GM21423 (cell line): ENCODE data around the gene USP7.
"Not testable (repeated sequence)": the region's sequence is repeated elsewhere in the genome, so short reads cannot be mapped to it uniquely, and the experiment has no call there.

Experiments
- ATAC-seq: cut with Tn5 transposase; IDR thresholded peaks from one replicate; pipeline ENCODE4 v1.9.1; 2021; ENCODE audit warnings: mild to moderate bottlenecking, moderate library complexity; ENCODE audit not compliant: unreplicated experiment

The USP7 gene

DNA sequence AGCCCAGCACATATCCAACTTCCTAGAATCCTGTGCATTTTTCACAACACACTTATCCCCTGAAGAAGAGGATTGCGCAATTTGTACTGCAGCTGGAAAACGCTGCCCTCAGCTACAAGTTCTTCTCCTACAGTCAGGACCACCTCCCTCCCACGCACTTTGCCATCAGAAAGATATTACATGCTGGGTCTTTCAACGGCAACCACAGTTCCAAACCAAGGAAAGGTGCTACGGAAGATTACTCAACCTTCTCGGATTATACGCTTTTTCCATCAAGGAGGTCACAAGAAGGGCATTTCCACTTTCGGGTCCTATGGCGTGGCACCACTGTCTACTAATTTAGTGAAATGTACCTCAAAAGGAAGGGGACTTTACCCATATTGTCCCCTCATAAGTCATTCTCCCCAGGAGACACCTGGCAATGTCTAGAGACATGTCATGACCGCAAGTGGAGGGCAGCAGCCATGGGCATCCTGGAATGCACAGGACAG is 35.2 kb downstream of the USP7 start:
- ATAC-seq: no peak

DNA sequence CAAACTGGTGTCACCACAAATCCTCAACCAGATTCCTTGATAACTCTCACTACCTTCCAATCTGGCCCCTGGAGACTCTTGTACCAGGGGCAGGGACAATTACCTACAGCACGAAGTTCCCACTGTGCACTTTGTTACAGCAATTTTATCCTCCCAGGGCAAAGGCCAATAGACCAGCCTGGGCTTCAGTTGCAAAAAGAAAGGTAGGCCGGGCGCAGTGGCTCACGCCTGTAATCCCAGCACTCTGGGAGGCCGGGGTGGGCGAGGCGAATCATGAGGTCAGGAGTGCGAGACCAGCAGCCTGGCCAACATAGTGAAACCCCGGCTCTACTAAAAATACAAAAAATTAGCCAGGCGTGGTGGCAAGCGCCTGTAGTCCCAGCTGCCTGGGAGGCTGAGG is 36.9 kb downstream of the USP7 start:
- ATAC-seq: no peak

DNA sequence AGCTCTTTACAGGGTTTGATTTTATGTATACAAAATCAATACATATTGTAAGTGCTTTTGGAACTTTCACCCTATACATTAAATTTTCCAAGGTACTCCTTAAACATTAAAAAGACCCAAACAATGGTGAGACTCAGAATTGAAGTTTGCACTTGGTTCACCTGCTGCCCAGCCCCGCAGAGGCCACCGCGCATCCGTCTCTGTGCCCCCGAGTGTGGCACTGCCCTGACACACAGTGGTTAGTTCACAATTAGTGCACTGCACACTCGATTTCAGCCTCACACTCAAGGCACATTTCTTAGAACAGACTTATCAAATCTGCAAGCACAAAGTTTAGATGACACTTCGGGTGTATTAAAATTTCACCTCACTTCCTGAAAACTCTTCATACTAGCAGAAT is 38.3 kb downstream of the USP7 start:
- ATAC-seq: no peak

DNA sequence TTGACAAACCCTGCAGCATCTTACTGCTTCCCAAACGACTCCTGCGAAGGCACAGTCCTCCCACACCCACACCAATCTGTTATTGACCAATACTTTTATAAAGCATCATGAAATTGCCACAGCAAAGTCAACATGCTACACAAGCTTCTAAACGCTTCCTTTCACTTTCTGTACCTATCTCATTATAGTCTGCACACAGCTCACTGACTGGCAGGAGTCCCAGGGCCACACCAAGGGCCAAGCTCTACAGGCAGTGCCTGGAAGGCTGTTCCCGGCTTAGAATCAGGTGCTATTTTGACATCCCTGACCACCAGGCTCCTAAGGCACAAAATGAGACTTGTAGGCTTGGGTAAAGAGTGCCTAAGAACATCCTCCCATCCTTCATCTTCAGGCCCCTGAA is 39.5 kb downstream of the USP7 start:
- ATAC-seq: no peak

DNA sequence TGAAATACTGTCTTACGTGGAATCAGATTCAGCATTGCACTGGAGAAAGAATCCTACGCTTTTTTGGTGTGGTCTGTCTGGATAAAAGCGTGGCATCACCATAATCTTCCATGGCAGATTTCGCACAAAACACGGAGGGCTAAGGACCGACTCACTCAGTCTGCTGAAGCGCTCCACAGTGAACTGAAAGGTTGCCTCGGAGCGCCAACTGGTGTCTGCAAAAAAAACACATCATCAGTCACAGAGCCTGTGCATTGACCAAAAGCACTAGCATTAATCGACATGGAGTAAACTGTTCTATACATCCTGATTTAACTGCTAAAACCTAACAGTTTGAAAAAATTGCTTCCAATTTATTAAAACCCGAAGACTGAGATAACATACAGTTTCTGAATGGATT is 40.5 kb downstream of the USP7 start:
- ATAC-seq: no peak

DNA sequence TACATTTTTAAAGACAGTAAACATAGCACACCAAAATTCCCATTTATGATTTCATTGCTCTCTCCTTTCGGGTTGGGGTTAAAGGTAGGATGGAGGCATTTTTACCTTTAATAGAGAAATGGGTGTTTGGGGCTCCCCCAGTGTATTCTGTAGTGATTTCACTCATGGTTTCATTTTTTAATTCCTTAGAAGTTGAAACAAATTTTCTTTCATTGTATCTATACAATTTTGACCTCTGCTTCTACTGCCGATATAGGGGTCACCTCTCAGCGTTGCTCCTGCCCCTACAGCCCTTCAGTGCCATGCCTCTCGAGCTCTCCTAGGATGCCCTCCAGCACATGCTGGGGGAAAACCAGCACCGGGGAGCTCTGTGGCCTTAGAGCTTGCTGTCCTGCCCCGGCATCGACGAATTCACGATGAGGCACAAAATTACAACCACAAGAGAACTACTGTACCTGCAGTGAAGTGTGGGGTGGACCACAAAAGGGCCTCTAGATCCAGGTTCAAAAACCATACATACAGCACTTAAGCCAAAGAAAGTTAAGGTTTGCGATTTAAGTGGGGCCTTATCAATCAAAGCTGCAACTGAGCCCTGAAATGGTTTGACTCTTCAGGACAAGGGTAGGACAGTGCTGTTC is 42.2 kb downstream of the USP7 start:
- ATAC-seq: no peak

DNA sequence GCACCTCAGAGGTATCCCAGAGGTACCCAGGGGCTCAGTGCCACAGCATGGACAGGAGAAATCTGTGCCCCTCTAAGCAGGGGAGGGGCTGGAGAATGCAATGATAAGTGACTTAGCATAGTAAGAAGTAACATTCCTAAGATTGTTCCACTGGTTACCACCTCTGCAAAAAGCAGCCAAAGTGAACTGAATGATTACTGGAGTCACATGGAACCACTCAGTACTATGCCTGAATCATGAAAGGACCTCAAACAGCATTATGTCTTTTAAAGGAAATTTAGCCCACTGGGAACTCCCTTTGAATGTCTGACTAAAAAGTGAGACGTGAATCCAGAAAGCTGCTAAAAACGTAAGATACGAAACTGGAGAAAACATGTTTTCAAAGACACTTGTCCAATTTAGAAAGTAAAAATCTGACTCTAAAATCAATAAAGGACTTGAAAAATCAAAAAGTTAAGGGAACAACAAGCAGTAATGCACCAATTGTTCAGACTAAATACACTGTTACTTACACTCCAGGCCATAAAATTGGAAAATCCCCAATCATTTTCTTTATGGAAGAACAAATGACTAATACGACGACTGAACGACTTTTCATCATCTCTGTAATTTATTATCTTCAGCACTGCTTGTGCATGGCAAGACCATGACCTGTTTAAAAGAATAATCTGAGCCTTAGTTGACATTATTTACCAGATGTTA is 42.9 kb downstream of the USP7 start:
- no peak for ATAC-seq

DNA sequence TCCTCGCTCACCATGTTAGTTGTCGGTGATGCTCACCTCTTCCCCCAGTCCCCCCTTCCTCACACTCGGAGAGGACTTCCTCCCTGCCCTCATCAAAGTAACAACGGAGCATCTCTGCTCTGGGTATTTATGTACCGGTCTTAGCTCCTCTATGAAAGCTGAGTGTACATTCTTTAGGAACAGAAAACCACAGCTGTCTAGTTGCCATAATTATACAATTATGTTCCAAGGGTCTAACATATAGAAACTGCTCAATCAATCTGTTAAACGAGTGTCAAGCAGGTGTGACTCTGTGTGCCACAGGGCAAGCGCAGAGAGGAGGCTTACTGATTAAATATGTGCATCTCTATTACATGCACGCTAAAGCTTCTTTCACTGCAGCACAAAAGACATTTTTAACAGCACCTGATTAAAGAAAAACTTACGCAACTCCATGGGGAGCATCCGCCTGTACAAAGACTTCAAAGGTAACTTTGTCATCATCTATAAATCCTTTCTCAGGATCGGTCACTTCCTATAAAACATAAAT is 43.7 kb downstream of the USP7 start:
- ATAC-seq: no peak

DNA sequence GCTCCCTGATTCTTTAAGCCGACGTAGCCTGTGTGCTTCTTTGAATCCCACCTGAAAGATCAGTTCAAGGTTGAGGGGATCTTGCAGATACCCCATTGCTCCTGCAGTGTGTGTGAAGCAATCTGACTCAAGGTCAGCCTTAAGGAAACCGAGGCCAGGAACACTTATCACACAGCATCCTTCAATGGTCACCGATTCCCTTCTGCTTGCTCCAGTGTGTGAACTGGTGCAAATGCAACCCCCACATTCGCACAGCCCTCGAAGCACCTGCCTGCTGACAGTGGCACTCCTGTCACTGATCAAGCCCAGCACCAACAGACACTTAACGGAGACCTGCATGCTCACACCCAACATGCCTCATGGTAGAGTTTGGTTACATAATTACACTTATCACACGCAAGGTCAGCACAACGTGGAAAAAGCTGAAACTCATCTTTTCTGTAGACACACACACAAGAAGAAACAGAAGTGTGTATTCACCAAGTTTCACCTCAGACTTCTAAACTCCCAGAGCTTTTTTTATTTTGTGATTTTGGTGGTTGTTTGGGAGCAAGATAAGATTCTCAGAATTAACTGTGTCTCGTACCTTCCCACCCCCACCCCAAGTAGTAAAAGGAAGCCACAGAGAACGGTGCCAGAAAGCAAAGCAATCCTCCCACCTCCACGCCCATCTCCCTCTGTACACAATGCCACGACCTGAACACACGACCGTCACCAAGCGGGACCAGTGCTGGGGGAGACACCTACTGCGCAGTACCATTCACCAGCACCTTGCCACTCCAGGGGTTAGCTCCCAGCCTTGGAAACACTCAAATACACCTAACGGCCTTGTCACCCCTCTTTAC is 44.4 kb downstream of the USP7 start:
- no peak for ATAC-seq

DNA sequence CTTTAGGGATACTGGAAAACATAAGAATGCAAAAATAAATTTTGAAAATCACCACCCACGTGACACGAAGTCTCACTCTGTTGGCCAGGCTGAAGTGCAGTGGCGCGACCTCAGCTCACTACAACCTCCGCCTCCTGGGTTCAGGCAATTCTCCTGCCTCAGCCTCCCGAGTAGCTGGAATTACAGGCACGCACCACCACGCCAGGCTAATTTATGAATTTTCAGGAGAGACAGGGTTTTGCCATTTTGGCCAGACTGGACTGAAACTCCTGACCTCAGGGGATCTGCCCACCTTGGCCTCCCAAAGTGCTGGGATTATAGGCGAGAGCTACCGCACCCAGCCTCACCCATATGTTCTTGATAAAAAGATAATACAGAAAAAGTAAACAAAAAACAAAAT is 46.4 kb downstream of the USP7 start:
- not testable (repeated sequence) for ATAC-seq

DNA sequence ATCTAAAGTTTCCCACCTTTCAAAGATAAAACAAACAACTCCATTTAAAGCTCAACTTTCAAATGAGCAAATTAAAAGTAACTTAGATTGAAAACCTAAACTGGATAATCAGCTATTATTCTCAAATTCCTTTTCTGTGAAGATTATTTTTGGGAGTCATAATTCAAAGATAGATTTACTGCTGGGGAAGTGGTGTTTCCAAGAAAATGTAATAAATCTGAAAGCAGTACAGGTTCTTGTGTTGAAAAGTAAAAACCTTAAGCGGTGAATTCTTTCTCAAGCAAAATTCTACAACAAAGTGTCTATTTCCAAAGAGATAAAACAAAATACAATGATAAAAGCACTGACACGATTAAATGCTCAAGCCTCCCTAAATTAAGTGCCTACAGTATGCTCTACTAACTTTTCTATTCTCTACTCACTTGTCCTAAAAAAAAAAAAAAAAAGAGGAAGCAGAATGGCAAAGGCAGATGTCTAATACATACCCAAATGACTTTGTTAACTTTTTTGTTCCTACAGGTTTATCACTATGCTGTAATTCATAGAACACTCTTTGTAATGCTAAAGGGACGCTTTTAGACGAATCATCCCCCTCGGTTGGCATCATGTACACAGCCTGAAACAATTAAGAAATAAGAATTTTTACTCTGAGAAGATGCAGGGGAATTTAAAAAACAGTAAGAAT is 47.0 kb downstream of the USP7 start:
- no peak for ATAC-seq

DNA sequence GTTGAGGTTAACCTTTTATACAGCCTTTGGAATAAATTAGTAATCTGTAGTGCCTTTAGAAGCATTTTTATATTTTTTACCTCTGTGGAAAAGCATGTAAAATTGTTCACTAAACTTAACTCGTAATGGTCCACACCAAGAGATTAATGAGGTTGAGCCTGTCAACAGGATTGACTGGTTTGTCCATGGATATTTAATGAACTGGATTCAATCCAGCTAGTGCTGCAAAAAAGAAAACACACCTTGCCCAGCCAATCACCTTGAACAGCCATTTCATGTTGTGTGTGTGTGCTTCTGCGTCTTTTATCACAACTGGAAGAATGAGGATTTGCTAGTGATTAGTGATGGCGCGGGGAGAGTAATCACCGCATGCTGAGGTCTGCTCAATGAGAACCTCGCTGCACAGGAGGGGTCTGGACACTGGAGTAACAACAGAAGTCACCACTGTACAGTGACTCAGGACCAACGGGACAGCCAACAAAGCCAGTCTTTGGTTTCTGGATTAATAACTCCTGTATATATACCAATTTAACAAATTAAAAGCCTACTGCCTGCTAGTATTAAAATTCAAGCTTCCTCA is 47.9 kb downstream of the USP7 start:
- no peak for ATAC-seq

DNA sequence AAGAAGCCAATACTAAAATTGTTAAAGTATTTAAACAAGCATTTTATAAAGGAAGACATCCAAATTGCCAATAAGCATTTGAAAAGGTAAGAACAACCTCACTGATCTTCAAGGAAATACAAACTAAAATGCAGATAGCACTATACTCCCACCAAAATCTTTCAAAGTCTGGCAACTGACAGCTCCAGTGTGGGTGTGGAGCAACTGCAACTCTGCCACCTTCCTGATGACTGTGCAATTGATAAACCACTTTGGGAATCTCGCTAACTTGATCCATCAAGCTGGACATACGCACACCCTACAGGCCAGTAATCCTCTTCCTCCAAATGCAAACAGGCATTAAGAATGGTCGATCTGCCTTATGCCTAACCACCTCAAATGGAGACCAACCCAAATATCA is 49.6 kb downstream of the USP7 start:
- no peak for ATAC-seq

DNA sequence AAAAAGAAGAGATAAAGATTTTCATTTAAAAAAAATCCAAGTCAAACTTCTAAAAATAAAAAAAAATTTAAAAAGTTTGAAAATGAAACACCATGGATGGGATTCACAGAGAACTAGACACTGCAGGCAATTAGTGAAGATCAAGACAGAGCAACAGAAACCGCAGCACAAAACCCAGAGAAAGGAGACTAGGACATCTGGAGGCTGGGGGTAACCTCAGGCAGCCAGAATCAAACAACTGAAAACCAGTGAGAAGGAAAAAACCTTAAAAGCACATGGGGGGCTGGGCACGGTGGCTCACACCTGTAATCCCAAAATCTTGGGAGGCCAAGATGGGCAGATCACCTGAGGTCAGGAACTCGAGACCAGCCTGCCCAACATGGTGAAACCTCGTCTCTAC is 50.9 kb downstream of the USP7 start:
- ATAC-seq: no peak

DNA sequence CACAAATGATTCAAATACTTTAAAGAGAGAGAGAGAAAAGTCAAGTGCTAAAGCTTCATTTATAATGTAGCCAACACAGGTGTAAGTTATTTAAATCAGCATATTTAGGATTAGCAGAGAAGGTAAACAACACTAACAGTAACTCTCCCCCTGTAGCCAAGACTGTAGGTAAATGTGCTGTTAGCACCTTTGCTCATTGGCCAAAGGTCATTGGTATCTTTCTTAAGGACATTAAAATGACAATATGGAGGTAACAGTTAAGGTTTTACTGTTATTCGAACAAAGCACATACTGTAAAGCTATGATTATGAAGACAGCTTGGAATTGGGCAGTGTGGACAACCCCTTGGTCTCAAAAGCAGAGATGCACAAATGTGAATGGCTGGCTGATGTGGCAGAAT is 52.9 kb downstream of the USP7 start:
- ATAC-seq: no peak

DNA sequence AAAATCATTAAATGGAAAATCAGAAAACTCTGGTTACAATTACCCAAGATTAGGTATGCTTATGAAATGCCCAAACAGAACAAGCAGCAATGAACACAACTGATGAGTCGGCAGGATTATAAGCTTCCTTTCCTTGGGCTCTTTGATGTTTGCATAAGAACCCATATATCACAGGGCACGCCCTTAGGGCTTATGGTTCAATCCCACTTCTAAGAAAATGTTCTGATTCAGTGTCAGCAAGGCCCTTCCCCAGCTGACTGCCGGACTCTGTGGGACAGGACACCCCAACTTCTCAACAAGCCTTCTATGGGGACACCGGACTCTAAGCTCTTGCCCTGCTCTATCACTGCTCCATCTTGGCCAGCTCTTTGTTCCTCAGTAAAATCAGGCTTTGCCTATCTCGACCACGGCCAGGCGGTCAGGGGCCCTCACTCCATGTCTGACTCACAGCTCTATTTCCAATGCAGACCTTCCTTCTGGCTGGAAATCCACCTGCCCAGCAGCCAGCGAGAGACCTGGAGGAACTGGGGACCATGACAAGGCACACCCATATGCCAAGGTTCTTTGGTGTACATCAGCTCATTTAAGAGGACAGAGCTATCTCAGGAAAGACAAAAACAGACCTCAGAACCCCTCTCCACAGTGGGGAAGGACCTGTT is 54.8 kb downstream of the USP7 start:
- no peak for ATAC-seq

DNA sequence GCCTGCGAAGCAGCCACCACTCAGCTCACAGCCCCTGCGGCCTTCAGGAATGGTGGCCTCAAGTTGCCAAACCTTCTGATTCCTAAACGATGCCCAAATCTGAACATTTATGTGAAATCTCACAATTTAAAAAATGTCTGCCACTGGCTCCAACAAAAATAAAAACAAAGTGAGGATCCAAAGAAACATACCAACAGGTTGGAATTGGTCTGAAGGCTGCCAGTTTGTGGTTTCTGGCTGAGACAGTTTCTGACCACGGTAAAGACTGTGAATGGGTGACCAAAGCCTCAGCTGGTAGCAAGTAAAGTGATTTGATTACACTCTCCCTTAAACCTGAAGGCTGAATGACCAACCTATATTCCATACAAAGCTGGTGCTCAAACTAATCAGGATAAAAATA is 56.6 kb downstream of the USP7 start:
- ATAC-seq: no peak

DNA sequence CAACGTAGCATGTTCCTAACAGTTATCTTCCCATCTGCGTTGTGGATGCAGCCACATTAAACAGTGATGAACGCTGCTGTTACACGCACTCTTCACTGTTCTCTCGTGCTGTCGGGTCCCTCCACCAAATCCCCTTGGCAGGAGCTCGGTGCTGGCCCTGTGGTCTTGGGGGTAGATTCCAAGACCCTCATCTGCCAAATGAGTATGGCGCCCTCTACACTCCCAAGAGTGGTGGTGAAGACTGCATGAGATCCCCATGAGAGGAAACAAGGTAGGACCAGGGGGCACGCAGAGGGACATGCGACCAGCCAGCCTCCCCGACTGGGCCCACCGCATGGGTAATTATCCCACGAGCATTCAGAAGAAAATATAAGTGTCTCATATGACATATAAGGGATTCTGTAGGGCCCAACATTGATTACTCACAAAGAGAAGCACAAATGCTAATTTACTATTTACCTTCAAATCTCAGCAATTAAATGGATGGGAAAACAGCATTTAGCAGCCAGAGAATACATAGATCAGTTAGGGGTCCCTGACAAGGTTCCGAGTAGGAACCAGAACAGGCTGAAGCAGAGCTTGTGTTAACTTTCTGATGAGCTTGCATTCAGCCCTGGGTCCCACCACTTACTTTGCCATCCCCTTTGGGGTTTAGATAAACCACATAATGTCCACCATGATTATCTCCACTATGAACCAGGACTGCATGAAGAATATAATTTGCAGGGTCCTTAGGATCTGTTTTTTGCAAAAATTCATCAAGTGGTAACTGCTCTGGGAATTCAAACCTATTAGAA is 57.7 kb downstream of the USP7 start:
- ATAC-seq: no peak

DNA sequence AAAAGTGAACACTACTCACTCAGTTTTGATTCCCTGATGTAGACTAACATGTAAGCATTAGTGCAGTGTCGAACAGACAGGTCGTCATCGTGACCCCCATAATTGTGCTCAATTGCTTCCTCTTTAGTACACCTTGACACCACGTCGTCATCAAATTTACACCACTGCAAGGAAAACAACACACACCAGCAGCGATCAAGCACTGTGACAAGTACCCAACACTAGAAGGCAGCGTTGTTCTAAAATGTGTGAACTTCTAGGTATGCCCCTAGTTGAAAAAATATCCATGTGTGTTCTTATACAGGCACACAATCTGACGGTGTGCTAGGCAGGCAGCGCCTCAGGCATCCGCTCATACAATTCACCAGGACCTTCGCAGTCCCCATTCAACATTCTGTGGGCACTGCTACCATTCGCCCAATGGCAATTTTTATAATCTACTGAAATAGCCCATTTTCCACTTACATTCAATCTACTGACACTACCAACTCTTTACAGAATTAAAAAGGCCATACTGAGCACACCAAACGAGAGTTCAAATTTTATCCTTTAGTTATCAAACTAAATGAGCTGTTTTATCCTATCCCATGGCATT is 58.4 kb downstream of the USP7 start:
- ATAC-seq: no peak
